ENCODE measurements around the gene NR2E1.

- TF ChIP-seq CTCF (IDR thresholded peaks at IDR 0.05) = no peak
- TF ChIP-seq POLR2A (IDR thresholded peaks at IDR 0.05) = no peak
Measured at GRCh38 chr6:108209738-108210137, 43.9 kb downstream of the NR2E1 start.
